ENCODE data around the gene MTX2. TPM values are rescaled to one million over a fixed set of nuclear protein-coding genes. Genes with fewer than 3 reads are reported as not detected.

The MTX2 gene
- total RNA-seq (2014; rRNA removed; shearing (Covaris generic)), result 31.7 and 55.3 TPM in 2 replicates

- DNase-seq (ENCODE audit: low spot score), result peak; percentile 49
Observed at GRCh38 chr2:176269319-176270099, at the start of gene MTX2. Gene MTX2 (plus strand): TSS chr2:176269442. CDS start chr2:176269630, 188 bp downstream.

GRCh38 chr2:176227874-176228273 lies 41.4 kb upstream of the MTX2 start:
- no peak for DNase-seq (ENCODE audit: low spot score)

GRCh38 chr2:176234156-176234555 lies 35.1 kb upstream of the MTX2 start:
- DNase-seq (ENCODE audit: low spot score), result no peak

GRCh38 chr2:176234940-176235339 lies 34.3 kb upstream of the MTX2 start:
- no peak for DNase-seq (ENCODE audit: low spot score)

GRCh38 chr2:176237456-176237855 lies 31.8 kb upstream of the MTX2 start:
- DNase-seq (ENCODE audit: low spot score), result no peak

- no peak for DNase-seq (ENCODE audit: low spot score)
Observed at GRCh38 chr2:176239031-176239430, 30.2 kb upstream of the MTX2 start.

- no peak for DNase-seq (ENCODE audit: low spot score)
Observed at GRCh38 chr2:176240301-176240700, 28.9 kb upstream of the MTX2 start.

GRCh38 chr2:176242276-176242675 lies 27.0 kb upstream of the MTX2 start:
- no peak for DNase-seq (ENCODE audit: low spot score)

GRCh38 chr2:176246331-176246730 lies 22.9 kb upstream of the MTX2 start:
- no peak for DNase-seq (ENCODE audit: low spot score)

GRCh38 chr2:176247859-176248258 lies 21.4 kb upstream of the MTX2 start:
- DNase-seq (ENCODE audit: low spot score), result no peak

GRCh38 chr2:176251928-176252327 lies 17.3 kb upstream of the MTX2 start:
- no peak for DNase-seq (ENCODE audit: low spot score)

- DNase-seq (ENCODE audit: low spot score), result no peak
Observed at GRCh38 chr2:176260689-176261088, 8.6 kb upstream of the MTX2 start.

GRCh38 chr2:176261136-176261535 lies 8.1 kb upstream of the MTX2 start:
- DNase-seq (ENCODE audit: low spot score), result no peak

- no peak for DNase-seq (ENCODE audit: low spot score)
Observed at GRCh38 chr2:176268976-176269318, 295 bp upstream of the MTX2 start.

- no peak for DNase-seq (ENCODE audit: low spot score)
Observed at GRCh38 chr2:176270100-176270750, 983 bp downstream of the MTX2 start.

- DNase-seq (ENCODE audit: low spot score), result no peak
Observed at GRCh38 chr2:176272870-176273459, 3.7 kb downstream of the MTX2 start.

- DNase-seq (ENCODE audit: low spot score), result no peak
Observed at GRCh38 chr2:176278927-176279326, 9.7 kb downstream of the MTX2 start.

- no peak for DNase-seq (ENCODE audit: low spot score)
Observed at GRCh38 chr2:176280156-176280555, 10.9 kb downstream of the MTX2 start.

GRCh38 chr2:176280867-176281658 lies 11.8 kb downstream of the MTX2 start:
- DNase-seq (ENCODE audit: low spot score), result no peak

GRCh38 chr2:176283291-176284068 lies 14.2 kb downstream of the MTX2 start:
- no peak for DNase-seq (ENCODE audit: low spot score)

GRCh38 chr2:176284461-176285049 lies 15.3 kb downstream of the MTX2 start:
- no peak for DNase-seq (ENCODE audit: low spot score)
